Panc1 (cell line): ENCODE data around the gene PPP1CC. TPM values are rescaled to one million over a fixed set of nuclear protein-coding genes. Genes with fewer than 3 reads are reported as not detected.

Experiments used
- ATAC-seq: fragments of 200-7000 bp; cut with Tn5 transposase; 2 replicates; pipeline ENCODE4 v1.9.1; 2020; ENCODE audit warnings: mild to moderate bottlenecking, moderate library complexity
- BruUV-seq: library from RNA; stranded (reverse); fragments of 400-500 nt; replicated peaks from 2 replicates; lab custom pipeline; 2021; lab: Mats Ljungman, UMichigan
- CTCF ChIA-PET: fragments of 300-600 bp; sonication (Branson Sonifier 250); formaldehyde crosslinking; loops from one replicate; lab custom pipeline; 2022; ENCODE audit warnings: antibody characterized with exemption; lab: Charles Lee
- POLR2A ChIA-PET: fragments of 300-600 bp; sonication (Branson Sonifier 250); formaldehyde crosslinking; loops from one replicate; lab custom pipeline; 2022; ENCODE audit warnings: antibody characterized with exemption; lab: Charles Lee
- DNase-seq: peaks from one replicate; pipeline ENCODE4 v3.0.0-alpha.2; 2010; ENCODE audit warnings: low read depth, low spot score
- H3K27ac ChIP-seq: 2 replicates; pipeline ENCODE4 v1.5.1; 2011; ENCODE audit warnings: mild to moderate bottlenecking, low read length, inconsistent platforms
- H3K27me3 ChIP-seq: fragments of 200-500 bp; sonication (Bioruptor generic); 2 replicates; pipeline ENCODE4 v1.6.0; 2014; ENCODE audit warnings: low read length, inconsistent platforms; ENCODE audit not compliant: control insufficient read depth, insufficient read depth
- H3K36me3 ChIP-seq: fragments of 200-500 bp; sonication (Bioruptor generic); 2 replicates; pipeline ENCODE4 v1.5.1; 2014; ENCODE audit warnings: inconsistent platforms, mild to moderate bottlenecking, low read length, moderate library complexity; ENCODE audit not compliant: control insufficient read depth, insufficient read depth
- H3K4me1 ChIP-seq: 2 replicates; pipeline ENCODE4 v1.5.1; 2011; ENCODE audit warnings: inconsistent platforms, mild to moderate bottlenecking, low read length, moderate library complexity; ENCODE audit not compliant: control insufficient read depth, insufficient read depth
- H3K4me3 ChIP-seq, 2 experiments: 2 replicates each; pipeline ENCODE4 v1.5.1; 2011 to 2012; ENCODE audit warnings: low read depth in 2 of 2, low read length in 2 of 2, mild to moderate bottlenecking in 2 of 2, inconsistent platforms in 1 of 2, moderate library complexity in 1 of 2
- H3K9me3 ChIP-seq: fragments of 200-500 bp; sonication (Bioruptor generic); 2 replicates; pipeline ENCODE4 v1.5.1; 2014; ENCODE audit warnings: low read depth, mild to moderate bottlenecking, inconsistent platforms, low read length, moderate library complexity; ENCODE audit not compliant: control insufficient read depth, insufficient read depth
- CTCF ChIP-seq: fragments of 450-650 bp; IDR thresholded peaks from 2 replicates; pipeline ENCODE4 v1.5.1; 2017; ENCODE audit warnings: mild to moderate bottlenecking
- POLR2AphosphoS5 ChIP-seq: IDR thresholded peaks from 2 replicates; pipeline ENCODE4 v1.6.1; 2012; ENCODE audit warnings: mild to moderate bottlenecking, low read depth, low read length, moderate library complexity
- REST ChIP-seq, 2 experiments: IDR thresholded peaks; 2 replicates each; pipeline ENCODE4 v1.6.1; 2011 to 2012; ENCODE audit warnings: low read depth in 2 of 2, control low read depth in 1 of 2, low read length in 1 of 2, mild to moderate bottlenecking in 1 of 2, moderate library complexity in 1 of 2; ENCODE audit not compliant: insufficient read depth in 1 of 2
- SIN3A ChIP-seq: IDR thresholded peaks from 2 replicates; pipeline ENCODE4 v1.6.1; 2012; ENCODE audit warnings: low read depth, mild to moderate bottlenecking, low read length, moderate library complexity, borderline replicate concordance; ENCODE audit not compliant: insufficient read depth
- TCF7L2 ChIP-seq: IDR thresholded peaks from 2 replicates; pipeline ENCODE4 v1.6.1; 2011; ENCODE audit warnings: mild to moderate bottlenecking, low read depth, low read length, inconsistent platforms
- in situ Hi-C: cut with HindIII; loops from 2 replicates; pipeline ENCODE4 v1.10.0; 2016; ENCODE audit warnings: low sequenced_read_pairs, low pct_unique_long_range_greater_than_20kb
- intact Hi-C: fragments of 100-400 bp; cut with micrococcal nuclease; formaldehyde crosslinking; loops from one replicate; pipeline ENCODE4 v1.10.0; 2022; ENCODE audit not compliant: unreplicated experiment
- total RNA-seq: library from RNA; stranded (reverse); gene quantifications from one replicate; pipeline ENCODE4 v1.2.1, GENCODE V29; 2021; ENCODE audit not compliant: unreplicated experiment

Gene PPP1CC
- total RNA-seq, 1 experiment from 2014 or later = 219 TPM

GRCh38 chr12:110776410-110776809 is 33.7 kb upstream of the PPP1CC start:
- no peak for DNase-seq
- in situ Hi-C loops = no loop called here
- Histone ChIP-seq H3K4me1 (no peaks in the 10 kb centered on the region), H3K4me3 (no peak overlapping the region), H3K27ac (no peak overlapping the region), H3K9me3 (no peaks in the 10 kb centered on the region), H3K36me3 (no peaks in the 10 kb centered on the region), H3K27me3 (no peaks in the 10 kb centered on the region)
- no peak for ATAC-seq
- TF ChIP-seq CTCF = no peak
- TF ChIP-seq POLR2AphosphoS5 = no peak
- no peak for TF ChIP-seq SIN3A
- TF ChIP-seq REST (IDR thresholded peaks at IDR 0.05; ENCODE audit: insufficient read depth in 1 of 2, low read depth in 2 of 2, low read length in 1 of 2) = no peak
- TF ChIP-seq TCF7L2 = no peak
- no TSS peak for BruUV-seq
- ChIA-PET POLR2A (interaction anchor here (0.5 kb wide), 1 partner anchor 9 kb away, joined by 3 read pairs; no protein-coding TSS in a partner anchor), CTCF (no interaction called here)
- intact Hi-C loops = no loop called here

GRCh38 chr12:110775997-110776396 is 33.3 kb upstream of the PPP1CC start:
- Histone ChIP-seq H3K36me3 (no peaks in the 10 kb centered on the region), H3K4me3 (no peak overlapping the region), H3K27me3 (no peaks in the 10 kb centered on the region), H3K27ac (no peak overlapping the region), H3K4me1 (no peaks in the 10 kb centered on the region), H3K9me3 (no peaks in the 10 kb centered on the region)
- intact Hi-C loops (no loop called here), in situ Hi-C loops (no loop called here)
- BruUV-seq = no TSS peak
- no peak for ATAC-seq
- CTCF ChIA-PET = no interaction called here
- POLR2A ChIA-PET = interaction anchor here (0.5 kb wide), 1 partner anchor 9 kb away, joined by 3 read pairs; no protein-coding TSS in a partner anchor
- TF ChIP-seq TCF7L2 (no peak), POLR2AphosphoS5 (no peak), SIN3A (no peak), CTCF (no peak), REST (IDR thresholded peaks at IDR 0.05; ENCODE audit: insufficient read depth in 1 of 2, low read depth in 2 of 2, low read length in 1 of 2) (no peak)
- no peak for DNase-seq
